Central memory CD8-positive, alpha-beta T cell (primary cell): ENCODE results near the gene RUBCNL.
A peak's percentile ranks its signal among the peaks of the same experiment; 100 is the strongest.

ENCODE experiments used
- ATAC-seq: fragments of 150-1000 bp; cut with Tn5 transposase; replicated peaks from 2 replicates; pipeline ENCODE4 v1.10.0; 2022; ENCODE audit warnings: mild to moderate bottlenecking, moderate FRiP score, moderate number of reproducible peaks; ENCODE audit not compliant: poor library complexity, severe bottlenecking; ENCODE audit errors: extremely low read depth
- DNase-seq, 2 donors: peaks; one replicate each; pipeline ENCODE4 v3.0.0; 2021; ENCODE audit warnings: low spot score in 2 of 2
- H3K27ac Mint-ChIP-seq: one replicate; pipeline ENCODE4 v1.8.0; 2022; ENCODE audit warnings: low read depth, mild to moderate bottlenecking, moderate library complexity, mixed read lengths
- H3K27me3 Mint-ChIP-seq: one replicate; pipeline ENCODE4 v1.8.0; 2022; ENCODE audit warnings: mixed read lengths
- H3K36me3 Mint-ChIP-seq: one replicate; pipeline ENCODE4 v1.8.0; 2022; ENCODE audit warnings: mild to moderate bottlenecking, moderate library complexity, mixed read lengths; ENCODE audit not compliant: insufficient read depth
- H3K4me1 Mint-ChIP-seq: one replicate; pipeline ENCODE4 v1.8.0; 2022; ENCODE audit warnings: mixed read lengths
- H3K4me3 Mint-ChIP-seq: one replicate; pipeline ENCODE4 v1.8.0; 2022; ENCODE audit warnings: mild to moderate bottlenecking, moderate library complexity, mixed read lengths
- H3K9me3 Mint-ChIP-seq: one replicate; pipeline ENCODE4 v1.8.0; 2022; ENCODE audit warnings: mixed read lengths

RUBCNL gene

DNA sequence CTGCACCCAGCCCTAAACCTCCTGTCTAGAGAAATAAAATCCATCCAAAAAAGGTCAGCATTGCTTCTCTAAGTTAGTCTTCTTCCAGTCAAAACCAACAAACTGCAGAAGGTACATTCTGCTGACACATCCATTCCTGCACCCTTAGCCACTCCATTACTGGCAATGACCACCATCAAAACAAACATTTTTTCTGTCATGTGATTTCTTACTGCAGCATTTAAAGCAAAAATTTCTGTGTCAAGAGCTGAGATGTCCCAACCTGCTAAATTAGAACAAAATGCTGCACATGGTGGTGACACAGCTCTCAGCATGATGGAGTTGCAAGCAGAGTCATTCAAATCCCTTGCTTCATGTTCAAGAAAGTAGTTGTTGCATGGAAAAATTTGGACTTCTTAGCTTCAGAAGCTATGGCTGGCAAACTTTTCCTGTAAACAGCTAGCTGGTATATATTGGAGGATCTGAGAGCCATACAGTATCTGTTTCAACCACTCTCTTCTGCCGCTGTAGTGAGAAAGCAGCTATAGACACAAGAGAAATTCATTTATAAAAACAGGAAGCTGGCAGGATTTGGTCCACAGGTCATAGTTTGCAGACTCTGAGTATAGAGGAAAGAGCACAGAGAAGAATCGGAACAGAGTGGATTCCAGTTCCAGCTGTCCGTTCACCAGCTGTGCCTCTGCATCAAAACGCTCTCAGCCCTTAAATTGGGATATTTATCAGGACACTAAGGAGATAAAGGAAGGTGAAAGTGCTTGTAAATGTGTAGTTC, 17.4 kb downstream of the RUBCNL start:
- H3K27me3 Mint-ChIP-seq: peaks cover 22% of the 10 kb centered on the region
- DNase-seq (no peak), ATAC-seq (no peak)
- H3K4me3 Mint-ChIP-seq: no peak overlapping the region
- no peak overlapping the region for H3K27ac Mint-ChIP-seq
- H3K36me3 Mint-ChIP-seq: peaks cover 3% of the 10 kb centered on the region
- no peaks in the 10 kb centered on the region for H3K9me3 Mint-ChIP-seq
- H3K4me1 Mint-ChIP-seq: no peaks in the 10 kb centered on the region

DNA sequence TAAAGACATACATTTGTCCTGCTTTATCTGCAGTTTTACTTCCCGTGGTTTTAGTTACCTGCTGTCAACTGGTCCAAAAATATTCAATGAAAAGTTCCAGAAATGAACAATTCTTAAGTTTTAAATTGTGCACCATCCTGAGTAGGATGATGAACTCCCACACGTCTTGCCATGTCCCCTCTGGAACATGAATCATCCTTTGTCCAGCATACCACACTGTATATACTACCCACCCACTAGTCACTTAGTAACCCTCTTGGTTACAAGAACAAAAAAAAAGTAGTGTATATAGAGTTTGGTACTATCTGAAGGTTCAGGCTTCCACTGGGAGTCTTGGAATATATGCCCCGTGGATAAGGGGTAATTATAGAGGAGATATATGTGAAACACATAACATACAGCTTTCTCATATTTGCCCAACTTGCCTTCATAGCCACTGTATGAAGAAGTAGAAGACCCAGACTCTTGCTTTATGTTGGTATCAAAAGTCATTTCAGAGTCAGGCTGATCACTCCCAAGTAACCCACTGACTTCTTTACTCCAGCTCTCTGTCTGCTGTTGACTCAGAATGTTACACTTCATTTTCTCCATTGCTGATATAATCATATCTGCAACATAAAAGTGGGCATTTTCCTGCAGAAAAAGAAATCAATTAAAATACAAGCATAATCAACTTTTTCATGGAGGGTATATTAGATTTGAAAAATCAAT, 19.3 kb downstream of the RUBCNL start:
- Mint-ChIP-seq H3K36me3 (peaks cover 3% of the 10 kb centered on the region), H3K27ac (no peak overlapping the region), H3K27me3 (peaks cover 22% of the 10 kb centered on the region), H3K4me3 (no peak overlapping the region), H3K9me3 (no peaks in the 10 kb centered on the region), H3K4me1 (no peaks in the 10 kb centered on the region)
- DNase-seq: no peak
- ATAC-seq: no peak

DNA sequence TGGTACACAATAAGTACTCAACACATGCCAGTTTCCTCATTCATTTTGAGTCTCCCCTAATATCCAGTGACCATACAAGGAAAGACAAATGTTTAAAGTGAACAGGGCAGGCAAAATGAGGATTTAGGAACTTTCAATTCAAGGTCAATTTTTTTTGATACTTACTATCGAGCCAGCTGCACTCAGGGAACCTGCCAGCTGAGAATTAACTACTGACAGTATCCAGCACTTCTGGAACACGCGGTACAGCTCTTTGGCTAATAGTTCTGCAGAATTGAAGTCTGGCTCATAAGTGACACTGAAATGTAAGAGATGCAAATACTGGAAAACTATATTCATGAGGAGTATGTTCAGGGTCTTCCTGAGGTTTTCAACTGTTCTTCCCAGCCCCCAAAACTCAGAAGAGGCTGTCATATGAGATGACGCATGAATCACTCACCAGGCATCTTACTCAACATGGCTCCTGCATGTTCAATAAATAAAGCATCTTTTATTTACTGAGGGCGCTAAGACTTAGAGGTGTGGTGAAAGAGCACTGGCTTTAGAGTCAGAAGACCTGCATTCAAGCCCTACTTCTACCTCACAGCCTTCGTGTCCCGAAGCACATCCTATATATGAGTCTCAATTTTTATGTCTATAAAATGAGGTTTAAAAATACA, 25.6 kb downstream of the RUBCNL start:
- no peaks in the 10 kb centered on the region for H3K4me1 Mint-ChIP-seq
- DNase-seq: no peak

DNA sequence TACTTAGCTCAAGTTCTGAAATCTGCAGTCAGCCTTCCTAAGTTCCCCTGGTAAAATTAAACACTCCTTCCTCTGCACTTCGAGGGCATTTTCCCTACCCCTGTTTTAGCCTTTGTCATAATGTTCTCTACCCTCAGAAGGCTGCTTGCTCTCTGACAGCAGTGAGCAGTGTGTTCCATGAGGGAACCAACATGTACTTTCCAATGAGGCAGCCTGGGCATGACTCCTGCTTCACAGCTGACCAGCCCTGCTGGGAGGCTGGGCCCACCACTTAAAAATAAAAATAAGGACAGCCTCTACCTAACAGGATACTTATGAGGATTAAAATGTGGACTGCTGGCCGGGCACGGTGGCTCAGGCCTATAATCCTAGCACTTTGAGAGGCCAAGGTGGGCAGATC, 26.4 kb downstream of the RUBCNL start:
- H3K4me1 Mint-ChIP-seq: no peaks in the 10 kb centered on the region
- H3K9me3 Mint-ChIP-seq: no peaks in the 10 kb centered on the region
- no peak for ATAC-seq
- H3K27ac Mint-ChIP-seq: no peak overlapping the region
- no peak overlapping the region for H3K4me3 Mint-ChIP-seq
- no peaks in the 10 kb centered on the region for H3K36me3 Mint-ChIP-seq
- DNase-seq: no peak
- peaks cover 15% of the 10 kb centered on the region for H3K27me3 Mint-ChIP-seq

More for the DNA sequence above, 25.6 kb downstream of the RUBCNL start:
- Mint-ChIP-seq H3K9me3 (no peaks in the 10 kb centered on the region), H3K27ac (no peak overlapping the region), H3K4me3 (no peak overlapping the region), H3K36me3 (no peaks in the 10 kb centered on the region), H3K27me3 (peaks cover 23% of the 10 kb centered on the region)
- ATAC-seq: no peak

DNA sequence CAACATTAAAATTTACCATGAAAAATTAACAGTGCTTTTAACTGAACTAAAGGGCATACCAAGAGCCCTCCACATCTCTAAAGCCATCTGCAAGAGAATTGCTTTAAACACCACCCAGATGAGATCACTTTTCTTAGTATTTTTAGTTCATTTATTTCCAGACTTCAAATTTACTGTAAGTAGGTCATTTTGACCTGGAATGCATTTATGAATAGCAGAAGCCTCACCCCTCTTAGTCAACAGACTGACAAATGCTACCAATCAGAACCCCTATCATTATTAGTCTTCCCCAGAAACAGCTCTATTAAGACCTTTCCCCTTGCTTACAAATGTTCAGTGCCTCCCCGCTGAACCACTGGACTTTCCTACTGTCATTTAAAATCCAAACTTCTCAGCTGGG, 27.3 kb downstream of the RUBCNL start:
- Mint-ChIP-seq H3K36me3 (no peaks in the 10 kb centered on the region), H3K9me3 (peaks cover under 1% of the 10 kb centered on the region), H3K27ac (no peak overlapping the region), H3K4me1 (peaks cover 3% of the 10 kb centered on the region), H3K27me3 (peaks cover 10% of the 10 kb centered on the region), H3K4me3 (no peak overlapping the region)
- ATAC-seq (no peak), DNase-seq (no peak)

DNA sequence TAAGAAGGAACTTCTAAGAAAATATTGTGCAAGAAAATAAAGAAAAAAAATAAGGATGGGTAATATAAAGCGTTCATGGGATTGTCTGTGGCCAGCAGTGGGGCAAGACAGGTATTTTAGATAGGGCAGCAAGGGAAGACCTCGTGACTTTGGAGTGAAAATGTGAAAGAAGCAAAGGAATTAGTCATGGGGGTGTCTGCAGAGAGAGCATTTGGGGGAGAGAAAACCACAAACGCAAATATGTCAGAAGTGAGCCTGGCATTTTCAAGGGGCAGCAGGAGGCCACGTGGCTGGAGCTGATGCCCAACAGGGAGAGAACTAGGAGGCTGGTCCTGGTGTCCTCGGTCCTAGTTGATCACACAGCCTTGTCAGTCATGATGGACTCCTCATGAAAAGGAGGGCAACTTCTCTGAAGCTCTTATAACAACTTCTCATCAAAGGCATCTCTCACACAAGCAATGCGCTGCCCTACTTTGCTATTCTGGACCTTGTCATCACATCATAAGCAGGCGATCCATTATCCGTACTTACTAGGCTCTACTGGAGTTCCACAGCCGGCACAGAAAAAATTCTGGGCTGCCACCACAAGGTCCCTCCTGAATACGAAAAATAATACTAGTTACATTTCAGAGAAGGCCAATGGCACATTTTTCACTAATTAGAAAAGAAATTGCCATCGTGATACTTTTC, 31.0 kb downstream of the RUBCNL start:
- DNase-seq: no peak
- H3K27ac Mint-ChIP-seq: no peak overlapping the region
- peaks cover 10% of the 10 kb centered on the region for H3K27me3 Mint-ChIP-seq
- H3K4me1 Mint-ChIP-seq: peaks cover 7% of the 10 kb centered on the region
- no peak overlapping the region for H3K4me3 Mint-ChIP-seq
- peaks cover 2% of the 10 kb centered on the region for H3K36me3 Mint-ChIP-seq
- no peak for ATAC-seq
- peaks cover 4% of the 10 kb centered on the region for H3K9me3 Mint-ChIP-seq

DNA sequence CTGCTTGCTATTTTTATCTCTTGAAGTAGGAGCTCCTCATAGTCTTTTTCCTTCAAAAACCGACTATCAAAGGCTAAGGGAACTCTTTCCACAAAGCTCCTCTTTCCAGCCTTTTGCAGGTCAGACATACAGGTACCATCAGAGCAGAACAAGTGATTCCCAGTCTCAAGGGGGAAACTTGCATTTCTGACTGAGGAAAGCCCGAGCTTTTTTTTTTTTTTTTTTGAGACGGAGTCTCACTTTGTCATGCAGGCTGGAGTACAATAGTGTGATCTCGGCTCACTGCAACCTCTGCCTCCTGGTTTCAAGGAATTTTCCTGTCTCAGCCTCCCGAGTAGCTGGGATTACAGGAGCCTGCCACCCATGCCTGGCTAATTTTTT, 32.0 kb downstream of the RUBCNL start:
- Mint-ChIP-seq H3K27me3 (peaks cover 2% of the 10 kb centered on the region), H3K36me3 (peaks cover 2% of the 10 kb centered on the region), H3K4me1 (peaks cover 7% of the 10 kb centered on the region), H3K4me3 (no peak overlapping the region), H3K9me3 (peaks cover 4% of the 10 kb centered on the region), H3K27ac (no peak overlapping the region)
- no peak for ATAC-seq
- DNase-seq: no peak

DNA sequence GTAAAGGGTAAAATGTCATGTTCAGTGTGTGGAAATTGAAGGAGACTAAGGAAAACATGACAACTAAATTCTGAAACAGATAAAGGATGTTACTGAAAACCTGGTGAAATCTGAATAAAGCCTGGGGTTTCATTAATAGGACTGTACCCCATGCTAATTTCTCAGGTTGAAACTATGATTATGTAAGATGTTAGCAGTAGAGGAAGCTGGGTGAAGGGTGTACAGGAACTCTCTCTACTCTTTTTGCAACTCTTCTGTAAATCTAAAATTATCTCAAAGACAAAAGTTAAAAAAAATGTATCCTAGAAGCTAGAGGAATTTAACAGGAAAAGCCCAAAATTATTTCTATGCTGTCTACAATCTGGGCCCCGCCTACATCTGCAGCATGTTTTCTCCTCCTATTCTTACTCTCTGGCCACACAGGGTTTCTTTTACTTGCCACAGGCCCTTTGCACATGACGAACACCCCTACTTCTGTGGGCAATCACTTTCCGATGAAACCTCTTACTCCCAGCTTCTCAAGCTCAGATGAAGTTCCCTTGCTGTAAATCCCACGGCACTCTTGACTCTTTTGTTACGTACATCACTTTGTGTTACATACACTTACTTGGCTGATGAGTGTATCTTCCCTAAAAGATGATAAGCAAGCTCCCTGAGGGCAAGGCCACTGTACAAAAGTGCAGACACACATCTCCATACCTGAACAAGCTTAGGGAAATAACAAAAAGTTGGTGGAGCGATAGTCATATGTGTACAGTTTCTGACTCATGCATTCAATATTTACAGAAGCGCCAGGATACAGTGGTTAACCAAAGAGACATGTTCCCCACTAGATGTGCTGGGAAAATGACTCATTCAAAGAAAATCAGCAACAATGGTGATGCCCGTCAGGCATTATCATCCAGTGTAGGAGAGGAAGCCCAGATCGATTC, 32.6 kb downstream of the RUBCNL start:
- DNase-seq: no peak
- peak; percentile 70 for ATAC-seq
- H3K27ac Mint-ChIP-seq: no peak overlapping the region
- peaks cover 4% of the 10 kb centered on the region for H3K9me3 Mint-ChIP-seq
- H3K27me3 Mint-ChIP-seq: peaks cover under 1% of the 10 kb centered on the region
- H3K4me1 Mint-ChIP-seq: peaks cover 7% of the 10 kb centered on the region
- H3K4me3 Mint-ChIP-seq: no peak overlapping the region
- peaks cover 2% of the 10 kb centered on the region for H3K36me3 Mint-ChIP-seq

DNA sequence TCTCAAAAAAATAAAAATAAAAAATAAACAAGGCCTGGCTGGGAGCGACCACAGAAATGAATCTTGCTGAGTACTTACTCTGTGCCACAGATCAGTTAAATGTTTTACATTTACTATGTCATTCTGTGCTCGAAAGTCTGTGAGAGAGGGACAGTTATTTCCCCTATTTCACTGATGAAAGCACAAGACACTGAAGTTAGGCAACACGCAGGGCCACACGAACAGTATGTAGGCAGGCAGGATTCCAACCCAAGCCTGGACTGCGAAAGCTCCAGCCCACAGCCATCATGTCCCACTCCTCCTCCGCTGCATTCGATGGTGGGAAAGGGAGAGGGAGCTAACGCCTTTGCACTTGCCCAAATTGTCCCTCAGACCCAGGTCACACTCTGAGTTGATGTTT, 34.2 kb downstream of the RUBCNL start:
- H3K27me3 Mint-ChIP-seq: peaks cover 8% of the 10 kb centered on the region
- DNase-seq (no peak), ATAC-seq (no peak)
- peaks cover 7% of the 10 kb centered on the region for H3K4me1 Mint-ChIP-seq
- no peak overlapping the region for H3K27ac Mint-ChIP-seq
- peaks cover 4% of the 10 kb centered on the region for H3K9me3 Mint-ChIP-seq
- H3K4me3 Mint-ChIP-seq: no peak overlapping the region
- H3K36me3 Mint-ChIP-seq: peaks cover 4% of the 10 kb centered on the region

DNA sequence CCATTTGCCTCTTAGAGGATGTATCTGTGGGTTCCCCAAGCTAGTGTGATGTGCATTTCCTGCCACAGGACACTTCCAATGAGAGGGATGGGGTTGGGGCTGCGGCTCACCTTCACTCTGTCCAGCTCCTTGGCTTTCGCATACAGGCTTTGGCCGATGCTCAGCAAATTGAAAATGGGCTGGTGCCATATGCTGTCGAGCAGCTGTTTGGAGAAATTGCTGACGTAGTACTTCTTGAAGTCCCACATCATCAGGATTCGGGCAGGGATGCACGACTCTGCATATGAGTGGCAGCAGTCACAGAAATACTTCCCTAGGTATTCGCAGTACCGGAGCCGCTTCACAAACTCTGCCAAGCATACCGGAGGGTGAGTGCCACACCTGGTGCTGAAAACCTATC, 37.0 kb downstream of the RUBCNL start:
- ATAC-seq (no peak), DNase-seq (no peak)
- peaks cover 7% of the 10 kb centered on the region for H3K4me1 Mint-ChIP-seq
- H3K4me3 Mint-ChIP-seq: no peak overlapping the region
- peaks cover 4% of the 10 kb centered on the region for H3K9me3 Mint-ChIP-seq
- peaks cover 6% of the 10 kb centered on the region for H3K36me3 Mint-ChIP-seq
- no peak overlapping the region for H3K27ac Mint-ChIP-seq
- peaks cover 8% of the 10 kb centered on the region for H3K27me3 Mint-ChIP-seq

DNA sequence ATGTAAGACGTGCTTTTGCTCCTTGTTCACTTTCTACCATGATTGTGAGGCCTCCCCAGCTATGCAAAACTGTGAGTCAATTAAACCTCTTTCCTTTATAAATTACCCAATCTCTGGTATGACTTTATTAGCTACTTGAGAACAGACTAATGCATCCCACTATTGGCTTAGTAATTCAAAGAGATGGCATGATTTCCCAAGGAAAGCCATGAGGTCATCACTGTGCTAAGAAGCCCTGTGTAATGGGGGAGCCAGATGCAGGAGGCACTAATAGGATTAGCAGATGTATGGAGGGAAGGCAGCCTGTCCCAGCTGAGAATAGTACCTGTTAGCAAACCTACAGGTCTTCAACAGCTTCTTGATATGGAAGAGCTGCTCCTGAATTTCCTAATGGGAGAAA, 38.1 kb downstream of the RUBCNL start:
- ATAC-seq (no peak), DNase-seq (no peak)
- Mint-ChIP-seq H3K36me3 (peaks cover 6% of the 10 kb centered on the region), H3K27me3 (peaks cover 8% of the 10 kb centered on the region), H3K27ac (no peak overlapping the region), H3K4me3 (no peak overlapping the region), H3K4me1 (no peaks in the 10 kb centered on the region), H3K9me3 (no peaks in the 10 kb centered on the region)

DNA sequence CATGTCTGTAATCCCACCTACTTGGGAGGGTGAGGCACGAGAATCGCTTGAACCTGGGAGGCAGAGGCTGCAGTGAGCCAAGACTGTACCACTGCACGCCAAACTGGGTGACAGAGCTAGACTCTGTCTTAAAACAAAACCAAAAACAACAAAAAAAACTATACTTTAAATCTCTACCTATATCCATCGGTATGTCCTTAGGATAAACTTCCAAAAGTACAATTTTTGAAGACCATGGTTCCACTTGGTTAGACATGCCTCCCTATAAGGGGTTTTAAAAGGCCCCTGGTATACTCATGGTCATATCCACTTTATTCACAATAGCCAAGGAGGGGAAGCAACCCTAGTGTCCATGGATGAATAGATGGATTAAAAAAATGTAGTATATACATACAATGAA, 39.8 kb downstream of the RUBCNL start:
- H3K4me3 Mint-ChIP-seq: no peak overlapping the region
- no peaks in the 10 kb centered on the region for H3K4me1 Mint-ChIP-seq
- no peak overlapping the region for H3K27ac Mint-ChIP-seq
- H3K27me3 Mint-ChIP-seq: peaks cover 8% of the 10 kb centered on the region
- DNase-seq (no peak), ATAC-seq (no peak)
- no peaks in the 10 kb centered on the region for H3K9me3 Mint-ChIP-seq
- peaks cover 6% of the 10 kb centered on the region for H3K36me3 Mint-ChIP-seq
